ENCODE measurements around the gene TWNK.
"Not testable (repeated sequence)": the region's sequence is repeated elsewhere in the genome, so short reads cannot be mapped to it uniquely, and the experiment has no call there.

TWNK gene

GRCh38 chr10:100972904-100973535, 14.3 kb upstream of the TWNK start:
- no peak for DNase-seq (ENCODE audit: low spot score)

DNA sequence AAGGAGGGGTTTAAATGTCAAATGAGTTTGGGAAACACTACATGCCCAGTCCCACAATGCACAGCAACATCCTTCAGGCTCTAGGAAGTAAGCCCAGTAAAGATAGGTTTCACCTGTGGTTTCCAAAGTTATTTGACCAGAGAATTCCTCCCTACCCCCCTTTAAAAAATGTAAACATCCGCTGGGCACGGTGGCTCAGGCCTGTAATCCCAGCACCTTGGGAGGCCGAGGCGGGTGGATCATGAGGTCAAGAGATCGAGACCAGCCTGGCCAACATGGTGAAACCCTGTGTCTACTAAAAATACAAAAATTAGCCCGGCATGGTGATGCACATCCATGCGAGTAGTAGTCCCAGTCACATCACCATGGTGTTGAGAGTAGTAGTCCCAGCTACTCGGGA, 11.9 kb upstream of the TWNK start:
- DNase-seq (ENCODE audit: low spot score): not testable (repeated sequence)

DNA sequence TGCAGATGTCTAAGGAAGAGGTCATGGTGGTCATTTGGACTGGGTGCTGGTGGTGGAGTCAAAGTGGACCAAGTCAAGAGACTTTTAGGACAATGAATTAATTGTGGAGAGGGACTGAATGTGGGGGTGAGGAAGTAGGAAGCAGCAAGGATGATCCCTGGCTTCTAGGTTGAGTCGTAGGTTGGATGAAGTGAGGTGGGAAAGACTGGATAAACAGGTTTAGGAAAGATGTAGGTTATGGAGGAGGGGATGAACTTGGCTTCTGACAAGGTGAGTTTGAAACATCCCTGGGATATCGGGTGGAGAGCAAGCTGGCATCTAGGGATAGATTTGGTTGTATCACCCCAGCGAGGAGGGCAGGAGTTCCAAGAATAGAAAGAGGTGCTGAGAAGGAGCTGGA, 10.4 kb upstream of the TWNK start:
- DNase-seq (ENCODE audit: low spot score): no peak

DNA sequence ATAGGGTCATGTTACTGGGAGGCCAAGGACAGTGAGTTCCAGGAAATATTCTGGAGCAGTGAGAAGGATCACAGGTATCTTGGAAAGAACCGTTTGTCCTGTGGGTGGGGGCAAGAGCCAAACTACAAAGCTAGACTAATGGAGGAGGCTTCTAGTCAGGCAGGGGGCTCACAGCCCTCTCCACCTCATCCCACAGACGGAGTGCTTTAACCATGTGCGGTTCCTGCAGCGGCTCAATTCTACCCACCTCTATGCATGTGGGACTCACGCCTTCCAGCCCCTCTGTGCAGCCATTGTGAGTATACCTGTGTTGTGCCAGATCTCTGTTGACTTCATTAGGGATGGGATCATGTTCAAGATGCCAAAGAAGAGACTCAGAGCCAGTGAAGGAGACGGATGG, 9.9 kb upstream of the TWNK start:
- no peak for DNase-seq (ENCODE audit: low spot score)

DNA sequence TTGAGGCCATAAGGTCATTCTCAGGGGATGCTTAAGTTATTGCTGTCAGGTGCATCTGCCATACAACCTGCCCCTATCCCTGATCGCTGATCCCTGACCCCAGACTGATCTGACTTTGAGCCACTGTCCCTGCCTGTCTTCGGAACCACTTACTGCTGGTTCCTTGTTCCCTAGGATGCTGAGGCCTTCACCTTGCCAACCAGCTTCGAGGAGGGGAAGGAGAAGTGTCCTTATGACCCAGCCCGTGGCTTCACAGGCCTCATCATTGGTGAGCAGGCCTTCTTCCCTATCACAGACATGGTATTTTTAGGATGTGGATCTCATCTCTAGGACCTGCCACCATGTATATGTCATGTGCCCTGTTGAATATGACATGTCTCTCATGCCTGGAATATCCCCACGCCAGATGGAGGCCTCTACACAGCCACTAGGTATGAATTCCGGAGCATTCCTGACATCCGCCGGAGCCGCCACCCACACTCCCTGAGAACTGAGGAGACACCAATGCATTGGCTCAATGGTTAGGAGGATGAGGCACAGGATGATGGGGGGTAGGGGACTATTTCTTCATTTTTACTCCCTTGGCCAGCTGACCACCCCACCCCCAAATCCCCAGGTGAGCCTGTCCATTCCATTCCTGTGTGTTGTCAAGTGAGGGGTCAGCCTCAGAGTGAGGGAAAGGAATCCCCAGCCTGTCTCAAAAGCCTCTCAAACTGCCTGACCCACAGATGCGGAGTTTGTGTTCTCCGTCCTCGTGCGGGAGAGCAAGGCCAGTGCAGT, 9.0 kb upstream of the TWNK start:
- DNase-seq (ENCODE audit: low spot score): no peak

DNA sequence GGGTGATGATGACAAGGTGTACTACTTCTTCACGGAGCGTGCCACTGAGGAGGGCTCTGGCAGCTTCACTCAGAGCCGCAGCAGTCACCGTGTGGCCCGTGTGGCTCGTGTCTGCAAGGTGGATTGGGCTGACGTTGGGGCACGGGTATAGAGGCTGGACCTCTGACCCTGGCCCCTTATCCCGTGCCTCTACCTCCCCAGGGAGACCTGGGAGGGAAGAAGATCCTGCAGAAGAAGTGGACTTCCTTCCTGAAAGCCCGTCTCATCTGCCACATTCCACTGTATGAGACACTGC, 8.5 kb upstream of the TWNK start:
- no peak for DNase-seq (ENCODE audit: low spot score)

DNA sequence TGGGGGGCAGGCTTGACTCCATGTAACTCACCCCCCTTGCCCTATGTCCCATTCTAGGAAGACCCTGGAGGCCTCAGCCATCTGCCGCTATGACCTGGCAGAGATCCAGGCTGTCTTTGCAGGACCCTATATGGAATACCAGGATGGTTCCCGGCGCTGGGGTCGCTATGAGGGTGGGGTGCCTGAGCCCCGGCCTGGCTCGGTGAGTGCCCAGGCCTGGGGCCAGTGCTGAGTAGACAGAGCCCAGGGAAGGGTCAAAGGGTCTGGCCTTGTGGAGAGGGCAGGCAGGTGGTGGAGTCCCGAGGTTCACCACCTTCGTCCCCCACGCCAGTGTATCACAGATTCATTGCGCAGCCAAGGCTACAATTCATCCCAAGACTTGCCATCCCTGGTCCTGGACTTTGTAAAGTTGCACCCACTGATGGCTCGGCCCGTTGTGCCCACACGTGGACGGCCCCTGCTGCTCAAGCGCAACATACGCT, 7.5 kb upstream of the TWNK start:
- no peak for DNase-seq (ENCODE audit: low spot score)

GRCh38 chr10:100980311-100980710, 7.0 kb upstream of the TWNK start:
- DNase-seq (ENCODE audit: low spot score): no peak

DNA sequence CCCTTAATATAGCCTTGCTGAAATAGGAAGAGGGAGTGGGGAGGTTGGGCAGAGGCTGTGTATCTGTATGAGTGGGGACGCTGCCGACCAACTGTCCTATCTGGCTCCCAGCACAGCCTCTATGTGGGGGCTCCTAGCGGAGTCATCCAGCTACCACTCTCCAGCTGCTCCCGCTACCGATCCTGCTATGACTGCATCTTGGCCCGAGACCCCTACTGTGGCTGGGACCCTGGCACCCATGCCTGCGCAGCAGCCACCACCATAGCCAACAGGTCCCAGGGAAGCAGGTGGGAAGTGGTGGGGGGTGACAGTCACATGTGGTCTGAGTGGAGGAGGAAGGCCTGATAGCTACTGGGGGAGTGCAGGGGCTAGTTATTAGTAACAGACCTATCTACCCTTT, 6.6 kb upstream of the TWNK start:
- no peak for DNase-seq (ENCODE audit: low spot score)

DNA sequence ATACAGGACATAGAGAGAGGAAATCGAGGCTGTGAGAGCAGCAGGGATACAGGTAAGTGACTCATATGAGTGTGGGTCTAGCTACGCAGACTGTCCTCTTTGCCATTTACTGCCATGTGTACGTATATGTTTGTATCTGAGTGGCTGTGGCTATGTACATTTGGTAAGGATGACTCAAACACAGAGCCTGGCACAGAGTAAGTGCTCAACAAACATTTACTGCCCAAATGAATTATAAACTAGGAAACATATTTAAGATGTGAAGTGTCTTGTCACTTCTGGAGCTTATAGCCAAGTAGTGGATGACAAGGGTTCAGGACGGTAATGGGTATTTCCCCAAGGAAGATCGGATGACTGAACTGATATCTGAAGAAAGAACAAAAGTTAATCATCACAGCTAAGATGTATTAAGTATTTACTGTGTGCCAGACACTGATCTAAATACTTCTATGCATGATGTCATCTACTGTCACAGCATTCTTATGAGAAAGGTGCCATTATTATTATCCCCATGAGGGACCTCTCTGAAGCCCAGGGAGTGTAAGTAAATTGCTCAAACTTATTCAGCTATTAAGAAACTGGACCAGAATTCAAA, 6.1 kb upstream of the TWNK start:
- DNase-seq (ENCODE audit: low spot score): no peak

GRCh38 chr10:100982916-100983830, 4.2 kb upstream of the TWNK start:
- DNase-seq (ENCODE audit: low spot score): no peak

DNA sequence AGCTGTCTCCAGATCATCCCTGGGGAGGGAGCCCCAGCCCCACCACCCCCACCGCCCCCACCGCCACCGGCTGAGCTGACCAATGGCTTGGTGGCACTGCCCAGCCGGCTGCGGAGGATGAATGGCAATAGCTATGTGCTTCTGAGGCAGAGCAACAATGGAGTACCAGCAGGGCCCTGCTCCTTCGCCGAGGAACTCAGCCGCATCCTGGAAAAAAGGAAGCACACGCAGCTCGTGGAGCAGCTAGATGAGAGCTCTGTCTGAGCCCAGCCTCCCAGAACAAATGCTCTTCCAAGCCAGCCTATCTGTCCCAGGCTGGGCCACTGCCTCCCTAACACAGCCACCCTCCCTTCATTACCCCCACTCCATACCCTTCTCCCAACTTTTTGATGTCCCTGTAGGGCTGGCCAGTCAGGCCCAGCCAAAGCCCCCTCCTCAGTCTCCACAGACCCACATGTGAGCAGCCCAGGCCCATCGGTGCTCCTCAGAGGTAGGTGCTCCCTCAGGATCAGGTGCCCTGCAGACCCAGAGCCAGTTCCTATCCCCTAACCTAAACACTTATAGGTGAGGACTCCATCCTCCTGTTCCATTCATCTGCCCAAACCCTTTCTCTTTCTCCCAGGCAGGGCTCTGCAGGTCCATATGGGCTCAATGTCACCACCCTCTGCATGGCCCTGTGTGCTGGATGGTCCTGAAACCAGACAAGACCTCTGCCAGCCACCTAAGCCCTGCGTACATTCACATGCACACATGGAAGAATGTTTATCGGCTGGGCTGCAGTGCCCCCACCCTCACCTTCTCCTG, 3.3 kb upstream of the TWNK start:
- no peak for DNase-seq (ENCODE audit: low spot score)

- DNase-seq (ENCODE audit: low spot score): no peak
Measured at GRCh38 chr10:100984672-100985177, 2.6 kb upstream of the TWNK start.

- DNase-seq (ENCODE audit: low spot score): no peak
Measured at GRCh38 chr10:100985336-100985735, 2.0 kb upstream of the TWNK start.

GRCh38 chr10:100986623-100986951, 756 bp upstream of the TWNK start:
- DNase-seq (ENCODE audit: low spot score): no peak

DNA sequence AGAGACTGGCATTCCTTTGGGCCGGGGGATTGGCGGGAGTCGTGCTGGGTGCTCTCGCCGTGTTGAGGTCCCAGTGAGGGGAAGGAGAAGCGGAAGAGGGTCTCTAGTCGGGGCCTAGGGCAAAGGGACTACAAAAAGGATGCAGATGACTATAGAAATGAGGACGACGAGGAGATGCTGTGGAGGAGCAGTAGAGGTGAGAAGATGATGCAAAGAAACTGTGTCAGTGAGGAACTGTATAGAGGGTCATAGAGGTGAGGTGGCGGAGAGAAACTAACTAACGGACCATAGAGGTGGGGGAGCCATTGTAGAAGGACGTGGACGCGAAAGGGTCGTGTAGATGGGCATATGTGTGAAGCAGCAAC, 324 bp downstream of the TWNK start:
- DNase-seq (ENCODE audit: low spot score): no peak

DNA sequence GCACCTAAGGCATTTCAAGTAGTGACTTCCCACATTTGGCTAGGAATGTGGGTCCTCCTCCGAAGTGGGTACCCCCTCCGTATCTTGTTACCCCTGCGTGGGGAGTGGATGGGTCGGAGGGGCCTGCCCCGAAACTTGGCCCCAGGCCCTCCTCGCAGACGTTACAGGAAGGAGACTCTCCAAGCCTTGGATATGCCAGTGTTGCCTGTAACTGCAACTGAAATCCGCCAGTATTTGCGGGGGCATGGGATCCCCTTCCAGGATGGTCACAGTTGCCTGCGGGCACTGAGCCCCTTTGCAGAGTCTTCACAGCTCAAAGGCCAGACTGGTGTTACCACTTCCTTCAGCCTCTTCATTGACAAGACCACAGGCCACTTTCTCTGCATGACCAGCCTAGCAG, 823 bp downstream of the TWNK start:
- no peak for DNase-seq (ENCODE audit: low spot score)

DNA sequence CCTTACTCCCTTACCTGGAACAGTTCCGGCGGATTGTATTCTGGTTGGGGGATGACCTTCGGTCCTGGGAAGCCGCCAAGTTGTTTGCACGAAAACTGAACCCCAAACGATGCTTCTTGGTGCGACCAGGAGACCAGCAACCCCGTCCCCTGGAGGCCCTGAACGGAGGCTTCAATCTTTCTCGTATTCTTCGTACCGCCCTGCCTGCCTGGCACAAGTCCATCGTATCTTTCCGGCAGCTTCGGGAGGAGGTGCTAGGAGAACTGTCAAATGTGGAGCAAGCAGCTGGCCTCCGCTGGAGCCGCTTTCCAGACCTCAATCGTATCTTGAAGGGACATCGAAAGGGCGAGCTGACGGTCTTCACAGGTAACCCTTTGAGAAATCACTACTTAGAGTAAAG, 1.7 kb downstream of the TWNK start:
- no peak for DNase-seq (ENCODE audit: low spot score)

DNA sequence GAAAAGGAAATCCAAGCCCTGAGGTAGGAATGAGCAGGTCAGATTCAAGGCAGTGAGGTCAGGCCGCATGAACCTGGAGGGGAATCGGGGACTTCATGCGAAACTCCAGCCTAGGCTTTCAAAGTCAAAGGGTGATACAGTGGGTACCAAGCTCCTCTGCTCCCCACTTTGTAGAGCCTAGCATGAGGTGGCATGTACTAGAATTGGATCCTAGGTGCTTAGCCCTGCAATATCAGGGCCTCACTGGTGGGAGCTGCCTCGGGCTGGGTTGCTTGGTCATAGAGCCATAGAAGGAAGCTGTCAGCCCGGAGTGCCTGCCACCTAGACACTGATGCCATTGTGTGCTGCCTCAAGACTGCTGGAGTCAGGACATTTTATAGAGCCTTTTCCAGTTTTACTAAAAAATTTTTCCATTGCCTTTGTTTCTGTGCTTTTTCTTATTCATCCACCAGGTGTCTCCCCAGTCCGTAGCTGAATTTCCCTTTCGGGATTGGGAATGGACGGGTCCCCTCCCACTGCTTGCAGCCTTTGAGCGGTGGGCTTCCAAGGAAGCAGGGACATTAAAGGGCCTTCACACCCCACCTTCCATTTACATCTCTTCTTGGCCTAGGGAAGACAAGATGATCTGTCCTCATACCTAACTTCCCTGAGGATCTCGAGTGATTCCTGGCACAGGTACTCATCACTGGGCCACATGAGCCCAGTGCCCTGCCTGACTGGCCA, 6.8 kb downstream of the TWNK start:
- DNase-seq (ENCODE audit: low spot score): no peak

GRCh38 chr10:100995181-100995580, 7.8 kb downstream of the TWNK start:
- DNase-seq (ENCODE audit: low spot score): no peak
